HG03520 (cell line): ENCODE results near the gene TYK2.
"Not testable (repeated sequence)": the region's sequence is repeated elsewhere in the genome, so short reads cannot be mapped to it uniquely, and the experiment has no call there.

ENCODE experiments used
- ATAC-seq: cut with Tn5 transposase; IDR thresholded peaks from one replicate; pipeline ENCODE4 v1.9.1; 2021; ENCODE audit warnings: mild to moderate bottlenecking, moderate library complexity; ENCODE audit not compliant: unreplicated experiment

TYK2 gene

DNA sequence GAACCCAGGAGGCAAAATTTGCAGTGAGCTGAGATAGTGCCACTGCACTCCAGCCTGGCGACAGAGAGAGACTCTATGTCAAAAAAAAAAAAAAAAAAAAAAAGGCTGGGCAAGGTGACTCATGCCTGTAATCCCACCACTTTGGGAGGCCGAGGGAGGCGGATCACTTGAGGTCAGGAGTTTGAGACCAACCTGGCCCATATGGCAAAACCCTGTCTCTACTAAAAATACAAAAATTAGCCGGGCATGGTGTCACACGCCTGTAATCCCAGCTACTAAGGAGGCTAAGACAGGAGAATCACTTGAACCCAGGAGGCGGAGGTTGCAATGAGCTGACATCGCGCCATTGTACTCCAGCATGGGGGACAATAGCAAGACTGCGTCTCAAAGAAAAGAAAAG lies 43.6 kb downstream of the TYK2 start:
- ATAC-seq, result not testable (repeated sequence)

DNA sequence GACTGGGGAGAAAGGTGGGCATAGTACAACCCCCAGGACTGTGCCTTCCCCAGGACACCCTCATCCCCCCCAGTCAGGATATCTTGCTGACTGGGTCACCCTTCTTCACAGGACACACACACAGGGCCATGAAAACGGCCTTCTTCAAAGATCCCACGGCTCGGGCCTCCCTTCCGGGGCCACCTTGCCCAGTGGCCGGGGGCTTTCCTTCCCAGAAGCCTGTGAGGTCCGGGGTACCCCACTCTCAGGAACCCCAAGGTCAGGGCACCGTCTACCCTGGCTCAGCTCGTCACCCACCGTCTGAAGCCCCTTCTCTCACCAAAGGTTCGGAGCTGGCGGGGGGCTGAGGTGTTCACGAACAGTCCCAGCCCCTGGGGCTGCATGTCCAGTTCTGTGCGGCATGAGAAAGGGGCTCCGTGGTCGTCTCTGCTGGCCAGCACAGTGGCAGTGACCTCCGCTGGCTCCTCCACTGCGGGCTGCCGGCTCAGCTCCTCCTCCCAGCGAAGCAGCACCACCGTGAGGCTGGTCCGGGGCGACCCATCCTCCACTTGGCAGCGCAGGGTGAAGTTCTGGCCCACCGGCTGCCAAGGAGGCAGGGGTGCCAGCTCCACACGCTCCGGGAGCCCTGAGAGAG lies 44.9 kb downstream of the TYK2 start:
- ATAC-seq, result no peak

DNA sequence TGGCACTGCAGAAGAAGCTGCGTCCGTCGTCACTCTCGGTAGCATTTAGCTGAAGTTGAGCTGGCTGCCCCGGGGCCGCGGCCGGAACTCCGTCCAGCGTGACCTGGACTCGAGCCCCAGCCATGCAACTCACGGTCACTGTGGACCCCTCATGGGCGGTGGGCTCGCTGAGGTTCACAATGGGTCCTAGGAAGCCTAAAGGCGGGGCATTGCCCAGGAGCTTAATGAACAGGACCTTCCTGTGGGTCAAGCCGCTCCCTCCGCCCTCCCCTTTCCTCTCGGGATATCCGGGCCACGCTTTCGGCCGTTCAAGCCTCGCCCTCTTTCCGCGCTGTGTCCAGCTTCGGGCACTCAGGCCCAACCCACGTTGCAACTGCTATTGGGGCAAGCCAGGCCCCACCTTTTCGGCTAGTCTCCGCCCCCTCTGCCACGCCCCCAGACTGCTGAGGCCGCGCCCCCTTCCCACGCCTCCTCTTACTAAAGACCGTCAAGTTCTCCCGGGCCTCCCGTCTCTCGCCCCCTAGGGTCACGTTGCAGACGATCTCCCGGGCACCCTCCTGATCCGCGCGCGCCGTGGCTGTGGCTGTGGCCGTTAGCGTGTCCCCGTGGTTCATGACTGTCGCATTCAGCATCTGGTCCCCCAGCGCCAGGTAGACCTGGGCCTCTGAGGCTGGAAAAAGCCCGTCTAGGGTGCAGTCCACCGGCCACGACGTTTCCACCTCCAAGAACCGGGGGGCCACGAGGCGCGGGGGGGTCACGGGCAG lies 45.6 kb downstream of the TYK2 start:
- ATAC-seq, result no peak

DNA sequence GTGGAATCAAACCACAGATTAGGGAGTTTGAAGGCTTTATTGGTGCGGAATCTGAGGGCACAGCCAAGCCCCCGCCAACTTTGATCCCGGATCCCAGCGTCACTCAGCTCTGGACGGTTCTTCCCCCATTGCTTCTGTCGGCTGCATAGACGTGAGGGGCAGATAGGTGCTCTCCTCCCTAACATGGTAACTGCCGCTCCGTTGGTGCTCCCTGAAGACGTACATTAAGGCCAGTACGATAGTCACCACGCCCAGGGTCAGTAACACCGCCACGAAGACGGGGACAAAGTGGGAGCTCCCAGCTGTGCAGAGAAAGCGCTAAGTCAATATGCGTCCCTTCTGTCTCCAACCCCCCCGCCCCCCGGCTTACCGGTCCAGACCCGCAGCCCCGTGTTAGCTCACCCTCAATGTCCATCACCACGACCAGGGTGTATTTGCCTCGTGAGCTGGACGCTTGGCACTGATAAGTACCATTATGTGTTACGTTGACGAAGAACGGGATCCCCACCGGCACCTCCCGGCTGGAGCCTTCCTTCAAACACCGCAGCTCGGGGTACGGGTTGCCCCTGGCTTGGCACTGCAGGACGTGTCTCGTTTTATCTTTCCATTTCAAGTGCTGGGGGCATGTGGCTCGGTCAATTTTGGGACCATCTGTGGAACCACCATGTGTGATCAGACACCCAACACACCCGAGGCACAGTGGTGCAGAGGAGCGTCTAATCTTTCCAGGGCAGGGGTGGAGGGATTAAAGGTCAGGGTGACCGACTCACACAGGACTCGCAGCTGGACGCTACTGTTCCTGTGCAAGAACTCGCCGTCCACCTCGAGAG lies 46.4 kb downstream of the TYK2 start:
- no peak for ATAC-seq

DNA sequence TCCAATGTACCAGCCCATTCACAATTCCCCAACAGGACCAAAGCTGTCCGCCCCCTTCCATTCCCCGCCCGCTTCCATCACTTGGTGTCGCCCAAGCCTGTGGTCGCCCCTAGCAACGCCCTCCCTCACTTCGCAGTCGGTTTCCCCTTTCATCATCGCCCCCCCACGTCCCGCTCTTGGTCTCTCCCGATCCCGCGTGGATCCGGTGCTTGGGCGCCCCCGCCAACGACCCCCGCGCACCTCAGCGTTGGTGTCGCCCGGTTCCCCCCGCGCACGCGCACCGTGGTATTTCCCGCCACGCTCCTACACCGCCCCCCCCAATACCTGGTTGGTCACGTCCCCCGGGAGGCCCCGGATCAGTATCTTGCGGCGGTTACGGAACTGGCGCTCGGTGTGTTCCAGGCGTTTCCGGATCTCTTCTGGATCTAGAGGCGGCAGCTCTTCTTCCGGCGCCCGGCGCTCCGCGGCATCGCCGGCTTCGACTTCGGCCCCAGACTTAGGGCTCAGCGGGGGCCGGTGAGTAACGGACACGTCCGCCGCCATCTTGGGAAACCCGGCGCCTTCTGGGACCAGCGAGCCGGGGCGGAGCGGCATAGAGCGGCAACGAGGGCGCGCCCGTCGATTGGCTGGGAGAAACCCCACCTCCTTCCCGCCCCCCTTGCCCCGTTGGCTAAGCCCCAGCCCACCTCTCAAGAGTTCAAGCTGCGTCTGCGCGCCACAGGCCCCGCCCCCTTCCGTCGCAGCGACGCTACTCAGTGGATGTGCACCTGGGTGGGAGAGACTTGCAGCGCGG lies 47.2 kb downstream of the TYK2 start, which contains the start of gene RAVER1:
RAVER1 (minus strand) TSS at position 565 of the 793 bp plus-strand sequence; CDS start at position 543, 22 bp downstream.
- peak; percentile 68 for ATAC-seq

GRCh38 chr19:10332158-10332964 lies 48.0 kb downstream of the TYK2 start:
- no peak for ATAC-seq

GRCh38 chr19:10329555-10329954 lies 50.8 kb downstream of the TYK2 start:
- ATAC-seq, result no peak

- no peak for ATAC-seq
Observed at GRCh38 chr19:10328558-10329429, 51.6 kb downstream of the TYK2 start.

DNA sequence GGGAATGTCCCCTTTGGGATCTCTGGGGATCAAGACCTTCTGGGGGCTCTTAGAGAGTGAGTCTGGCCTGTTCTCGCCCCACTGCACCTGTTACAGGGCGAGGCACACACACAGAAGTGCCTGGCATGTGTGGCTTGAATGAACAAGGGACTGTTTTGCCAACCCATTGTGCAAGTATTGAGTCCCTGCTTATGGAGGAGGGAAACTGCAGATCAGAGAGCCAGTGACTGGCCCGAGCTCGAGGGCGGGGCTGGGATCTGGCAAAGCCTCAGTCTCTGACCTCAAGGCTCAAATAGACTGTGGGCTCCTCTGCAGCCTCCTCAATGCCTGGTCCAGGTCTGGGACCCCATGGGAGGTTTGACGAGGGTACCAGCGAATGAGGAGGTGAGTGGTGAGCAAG lies 52.6 kb downstream of the TYK2 start:
- ATAC-seq, result no peak

GRCh38 chr19:10325732-10326131 lies 54.6 kb downstream of the TYK2 start:
- no peak for ATAC-seq

- no peak for ATAC-seq
Observed at GRCh38 chr19:10321874-10322835, 58.2 kb downstream of the TYK2 start.

DNA sequence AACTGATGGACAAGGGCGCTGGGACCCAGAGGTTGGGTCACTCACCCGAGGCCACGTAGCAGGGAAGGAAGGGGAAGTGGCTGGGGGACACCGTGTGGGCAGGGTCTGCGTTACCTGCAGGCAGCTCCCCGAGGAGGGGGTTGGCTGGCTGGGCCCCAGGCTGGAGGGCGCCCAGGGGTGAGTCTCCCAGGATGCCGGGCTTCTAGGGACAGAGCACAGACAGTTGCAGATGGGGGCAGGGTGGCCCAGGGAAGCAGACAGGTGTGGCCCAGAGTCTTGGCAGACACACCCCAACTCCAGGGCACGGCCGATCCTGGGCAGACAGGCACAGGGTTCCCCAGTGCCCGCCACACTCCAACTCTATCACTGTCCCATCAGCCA lies 59.0 kb downstream of the TYK2 start:
- ATAC-seq, result no peak

DNA sequence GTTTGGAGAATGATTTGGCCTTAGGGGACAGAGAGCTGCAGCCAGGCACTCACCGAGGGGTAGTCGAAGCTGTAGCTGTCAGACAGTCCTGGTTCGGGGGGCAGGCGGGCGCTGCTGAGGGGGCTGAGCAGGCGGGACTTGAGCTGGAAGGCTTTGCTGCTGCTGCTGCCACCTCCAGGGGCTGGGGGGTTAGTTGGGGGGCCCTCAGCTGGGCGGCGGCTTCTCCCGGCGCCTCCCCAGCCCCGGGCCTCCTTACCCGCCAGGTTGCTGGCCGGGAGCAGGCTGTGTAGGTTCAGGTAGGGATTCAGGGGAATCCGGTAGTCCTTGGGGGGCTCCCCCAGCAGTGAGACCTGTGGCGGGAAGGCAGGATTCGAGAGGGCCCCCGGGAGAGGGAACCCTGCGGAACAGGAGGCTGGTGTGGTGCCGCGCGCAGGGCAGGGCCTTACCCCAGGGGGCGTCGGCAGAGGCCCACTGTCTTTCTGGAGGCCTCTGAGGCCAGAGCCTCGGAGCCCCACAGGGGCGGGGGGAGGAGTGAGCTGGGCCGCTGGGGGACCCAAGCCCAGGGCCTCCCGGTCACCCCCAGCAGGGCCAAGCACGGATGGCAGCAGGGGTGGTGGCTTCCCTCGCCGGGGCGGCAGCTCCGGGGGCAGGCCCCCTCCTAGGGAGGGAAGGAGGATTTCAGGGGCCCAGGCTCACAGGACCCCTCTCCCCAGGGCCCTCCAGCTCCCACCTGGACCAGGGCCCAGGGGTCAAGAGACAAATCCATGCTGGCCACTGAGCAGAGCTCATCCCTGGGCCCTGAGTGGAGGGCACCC lies 59.6 kb downstream of the TYK2 start:
- no peak for ATAC-seq

GRCh38 chr19:10318807-10319682 lies 61.3 kb downstream of the TYK2 start:
- no peak for ATAC-seq

DNA sequence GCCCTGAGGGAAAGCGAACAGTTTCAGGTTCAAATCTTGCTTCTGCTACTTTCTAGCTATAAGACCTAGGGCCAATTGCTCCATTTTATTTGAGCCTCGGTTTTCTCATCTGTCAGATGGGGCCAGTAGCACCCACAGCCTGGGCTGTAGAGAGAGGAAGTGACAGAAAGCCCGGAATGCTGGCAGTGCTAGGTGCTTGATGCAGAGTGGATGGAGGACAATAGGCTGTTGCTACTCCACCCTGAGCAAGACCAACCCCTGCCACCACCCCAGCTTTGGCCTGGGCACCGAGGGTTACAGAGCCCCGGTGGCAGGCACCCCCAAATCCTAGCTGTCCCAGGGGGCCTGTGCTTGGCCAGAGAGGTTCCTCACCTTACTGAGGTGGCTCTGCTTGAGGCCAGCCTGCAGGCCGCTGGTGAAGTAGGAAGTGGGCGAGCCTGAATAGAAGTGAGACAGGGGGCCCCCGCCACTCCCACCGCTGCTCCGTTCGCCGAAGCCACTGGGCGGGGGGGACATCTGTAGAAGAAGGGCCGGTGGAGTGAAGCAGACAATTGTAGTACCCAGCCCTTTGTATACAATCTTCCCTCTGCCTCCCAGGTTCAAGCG lies 62.4 kb downstream of the TYK2 start:
- ATAC-seq, result no peak
